GM21390 (cell line): ENCODE results near the gene ZNF879.
A peak's percentile ranks its signal among the peaks of the same experiment; 100 is the strongest.

Experiments
- ATAC-seq: cut with Tn5 transposase; IDR thresholded peaks from one replicate; pipeline ENCODE4 v1.9.1; 2021; ENCODE audit not compliant: unreplicated experiment

The ZNF879 gene

DNA sequence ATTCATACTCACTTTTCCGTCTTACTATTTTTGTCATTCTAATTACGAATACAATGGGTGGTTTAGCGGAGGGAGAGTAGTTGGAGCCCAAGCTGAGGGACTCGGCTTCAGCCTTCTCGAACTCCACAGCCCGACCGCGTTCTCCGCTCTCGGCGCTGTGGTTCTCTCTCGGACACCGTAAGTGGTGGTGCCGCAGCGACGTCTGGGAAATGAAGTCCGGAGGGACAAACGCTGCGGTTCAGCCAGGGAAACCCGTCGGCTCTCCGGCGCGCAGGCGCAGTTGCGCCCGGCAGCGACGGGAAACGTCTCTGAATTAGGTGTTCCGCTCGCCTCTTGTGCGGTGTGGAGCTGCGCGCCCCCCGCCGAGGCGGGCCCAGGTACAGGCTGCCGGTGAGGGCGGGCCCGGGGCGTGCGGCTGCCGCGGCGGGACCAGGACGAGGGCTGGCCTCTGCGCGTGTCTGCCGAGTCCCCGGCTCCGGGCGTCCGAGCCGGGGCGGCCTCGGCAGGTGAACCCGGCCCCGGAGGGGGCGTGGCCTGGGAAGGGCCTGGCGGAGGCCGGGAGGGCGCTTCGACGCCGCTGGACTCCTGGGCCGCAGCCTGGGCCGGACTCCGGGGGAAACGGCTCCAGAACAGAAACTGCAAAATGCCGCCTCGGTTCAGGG, at the start of gene ZNF879:
Gene ZNF879 (plus strand): TSS at position 277 of the 662 bp plus-strand sequence. CDS start 1,201 bp downstream, outside the sequence.
- peak; percentile 87 for ATAC-seq

DNA sequence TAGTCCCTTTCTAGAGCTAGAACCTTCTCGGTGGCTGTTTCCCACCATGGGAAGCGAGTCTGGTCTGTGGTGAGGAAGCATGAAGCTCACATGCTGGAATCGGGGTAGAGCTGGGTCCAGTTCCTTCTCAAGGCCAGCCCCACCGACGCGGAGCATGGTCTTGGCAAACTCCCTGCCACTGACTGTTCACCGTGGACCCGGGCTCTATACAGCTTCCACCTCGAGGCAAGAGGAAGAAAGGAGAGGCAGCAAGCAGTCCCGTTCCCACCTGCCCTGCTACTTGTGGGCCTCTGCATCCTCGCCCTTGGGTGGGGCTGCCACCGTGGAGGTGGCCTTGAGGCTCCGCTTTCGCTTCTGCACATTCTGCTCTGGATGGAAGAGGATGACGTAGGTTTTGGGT, 42.2 kb upstream of the ZNF879 start:
- no peak for ATAC-seq

DNA sequence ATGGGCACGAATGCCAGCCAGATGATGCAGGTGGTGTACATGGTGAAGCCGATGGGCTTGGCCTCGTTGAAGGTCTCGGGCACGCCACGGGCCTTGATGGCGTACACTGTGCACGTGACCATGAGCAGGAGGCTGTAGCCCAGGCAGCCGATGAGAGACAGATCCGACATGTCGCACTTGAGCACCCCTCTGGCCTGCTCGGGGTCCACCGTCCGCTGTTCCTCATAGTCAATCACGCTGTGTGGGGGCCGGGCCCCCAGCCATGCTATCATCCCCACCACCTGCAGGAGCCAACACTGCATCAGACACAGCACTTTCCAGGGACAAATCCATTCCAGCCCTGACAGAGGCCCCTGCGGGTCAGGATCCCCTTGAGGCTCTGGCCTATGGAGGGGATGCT, 40.7 kb upstream of the ZNF879 start:
- ATAC-seq: no peak

DNA sequence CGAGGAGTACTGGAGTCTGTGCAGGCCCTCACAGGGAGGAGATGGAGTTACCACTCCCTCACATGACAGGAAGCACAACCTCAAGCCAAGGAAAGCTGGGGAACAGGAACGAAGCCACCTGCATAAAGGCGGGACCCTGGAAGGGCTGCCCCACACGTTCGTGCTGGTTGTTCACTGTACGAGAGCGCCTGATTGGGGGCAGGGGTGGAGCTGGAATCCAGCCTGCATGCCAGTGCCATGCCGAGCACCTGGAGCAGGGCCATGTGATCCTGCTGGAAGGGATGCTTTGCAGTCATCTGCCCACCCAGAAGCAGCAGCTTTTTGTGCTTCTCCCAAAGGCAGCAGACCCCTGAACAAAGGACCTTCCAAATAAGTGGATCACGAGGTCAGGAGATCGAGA, 39.9 kb upstream of the ZNF879 start:
- ATAC-seq: no peak

DNA sequence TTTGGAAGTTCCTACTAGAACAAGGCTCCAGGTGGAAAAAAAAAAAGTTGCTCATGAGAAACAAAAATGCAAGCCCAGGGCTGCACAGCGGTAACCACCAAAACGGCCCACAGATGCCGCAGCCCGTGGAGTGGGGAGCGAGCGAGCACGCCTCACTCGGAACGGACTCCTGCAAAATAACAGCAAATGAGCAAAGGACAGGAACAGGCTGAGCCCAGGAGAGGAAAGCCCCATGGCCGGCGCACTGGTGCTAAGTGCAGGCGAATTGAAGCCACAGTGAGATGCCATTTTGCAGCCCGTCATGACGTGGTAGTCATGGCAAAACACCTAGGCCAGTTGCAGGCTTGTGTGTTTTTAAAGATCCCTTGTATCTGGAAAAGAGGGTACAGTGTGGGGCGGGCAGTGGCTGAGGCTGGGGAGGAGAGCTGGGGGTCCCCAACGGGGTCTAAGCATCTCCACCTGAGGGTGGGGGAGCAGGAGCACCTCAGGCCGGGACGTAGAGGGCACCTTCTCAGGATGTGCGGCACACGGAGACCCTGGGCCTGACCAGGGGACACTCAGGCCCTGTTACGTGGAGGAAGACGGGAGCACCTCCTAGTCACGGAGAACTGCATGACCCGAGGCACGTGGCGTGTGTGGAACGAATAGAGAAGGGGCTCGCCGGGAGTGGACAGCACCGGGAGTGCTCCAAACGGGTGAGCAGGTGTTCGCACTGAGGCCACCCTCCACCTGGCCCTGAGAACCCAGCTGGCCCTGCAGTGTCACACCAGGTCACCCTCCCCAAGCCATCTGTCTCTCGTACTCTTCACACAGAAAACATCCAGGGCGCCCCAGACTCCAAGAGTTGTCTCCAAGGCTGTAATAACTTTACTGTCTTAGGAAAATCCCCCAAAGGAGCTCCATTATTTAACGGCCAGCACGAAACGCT, 39.2 kb upstream of the ZNF879 start:
- ATAC-seq: no peak

DNA sequence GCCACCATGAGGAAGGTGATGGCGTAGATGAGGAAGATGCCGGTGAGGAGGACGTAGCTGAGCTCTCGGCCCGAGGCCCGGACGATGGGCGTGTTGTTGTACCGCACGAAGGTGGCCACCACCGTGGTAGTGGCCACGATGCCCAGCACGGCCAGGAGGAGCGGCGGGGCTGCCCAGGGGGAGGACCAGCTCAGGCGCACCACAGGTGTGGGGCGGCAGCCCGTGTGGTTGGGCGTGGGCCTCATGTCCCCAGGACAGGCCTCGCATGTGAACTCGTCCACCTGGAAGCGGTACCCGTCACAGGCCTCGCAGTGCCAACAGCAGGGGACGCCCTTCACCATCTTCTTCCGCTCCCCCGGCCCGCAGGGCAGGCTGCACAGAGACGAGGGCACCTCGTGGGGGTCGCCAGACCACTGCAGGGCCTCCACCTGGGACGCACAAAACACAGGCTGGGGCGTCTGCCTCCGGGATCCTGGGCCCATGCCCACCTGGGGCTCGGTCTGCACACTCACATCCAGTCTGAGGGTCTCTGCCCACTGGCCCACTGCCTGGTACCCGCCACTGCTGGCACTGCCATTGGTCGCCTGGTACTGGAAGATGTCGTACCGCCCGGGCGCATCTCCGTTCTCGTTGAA, 37.2 kb upstream of the ZNF879 start:
- no peak for ATAC-seq

DNA sequence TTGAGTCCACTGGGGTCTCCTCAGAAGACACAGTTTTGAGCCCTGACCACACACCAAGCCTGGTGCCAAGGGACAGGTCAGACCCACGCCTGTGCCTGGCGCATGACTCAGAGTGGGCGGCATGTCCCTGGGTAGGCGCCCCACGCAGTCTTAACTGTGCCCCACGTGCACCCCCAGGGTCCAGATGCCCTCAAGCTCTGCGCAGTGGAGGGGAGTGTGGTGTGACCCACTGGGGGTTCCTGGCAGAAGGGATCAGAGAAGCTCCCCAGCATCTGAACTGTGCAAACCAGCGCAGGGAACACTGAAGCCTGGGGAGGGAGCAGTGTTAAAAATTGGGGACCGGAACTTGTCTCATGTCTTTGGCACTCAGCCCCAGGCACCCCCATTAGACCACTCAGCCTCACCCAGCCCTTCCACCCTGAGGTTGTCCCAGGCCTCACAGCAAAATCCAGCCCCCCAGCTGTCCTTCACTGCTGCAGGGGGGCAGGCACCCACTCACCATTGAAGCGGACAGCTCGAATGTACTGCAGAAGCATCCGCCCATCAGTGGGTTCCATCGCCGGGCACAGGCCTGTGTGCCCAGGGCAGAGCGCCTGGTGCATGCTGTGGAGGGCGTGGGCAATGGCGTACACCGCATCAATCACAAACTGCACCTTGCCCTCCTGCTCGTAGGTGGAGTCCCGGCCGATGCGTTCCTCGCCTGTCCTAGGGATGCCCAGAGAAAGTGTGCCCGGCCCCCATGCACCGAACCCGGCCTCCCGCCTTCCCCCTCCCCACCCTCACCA, 35.0 kb upstream of the ZNF879 start:
- ATAC-seq: no peak

DNA sequence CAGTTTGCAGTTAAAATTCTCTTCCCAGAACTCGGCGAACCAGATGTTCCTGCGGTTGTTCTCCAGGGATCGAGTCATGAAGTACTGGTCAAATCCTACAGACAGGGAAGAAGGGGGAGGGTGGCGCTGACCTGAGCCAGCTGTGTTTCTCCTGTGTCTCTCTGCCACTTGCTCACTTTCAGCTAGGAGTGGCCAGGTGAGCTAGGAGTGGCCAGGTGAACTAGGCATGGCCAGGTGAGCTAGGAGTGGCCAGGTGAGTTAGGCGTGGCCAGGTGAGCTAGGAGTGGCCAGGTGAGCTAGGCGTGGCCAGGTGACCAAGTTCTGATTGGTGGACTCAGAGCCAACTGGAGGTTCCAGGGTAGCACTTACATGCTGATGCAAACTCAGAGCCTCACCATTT, 34.3 kb upstream of the ZNF879 start:
- no peak for ATAC-seq

DNA sequence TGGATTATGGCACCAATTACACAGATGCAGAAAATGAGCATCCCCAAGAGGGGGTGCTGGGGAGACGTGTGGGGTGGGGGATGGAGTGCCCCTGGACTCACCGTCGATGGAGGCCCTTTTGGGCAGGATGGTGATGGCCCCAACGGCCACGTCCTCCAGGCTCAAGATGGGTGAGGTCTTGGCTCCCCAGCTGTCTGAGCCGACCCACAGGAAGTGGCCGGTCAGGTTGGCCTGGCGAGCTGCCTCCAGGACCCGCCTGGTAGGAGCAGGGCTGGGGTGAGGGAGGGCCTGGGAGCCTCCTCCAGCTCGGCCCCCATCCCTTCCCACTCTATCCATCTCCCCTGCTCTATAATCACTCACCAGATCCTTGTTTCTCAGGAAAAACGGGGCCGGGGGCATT, 33.1 kb upstream of the ZNF879 start:
- ATAC-seq: no peak

DNA sequence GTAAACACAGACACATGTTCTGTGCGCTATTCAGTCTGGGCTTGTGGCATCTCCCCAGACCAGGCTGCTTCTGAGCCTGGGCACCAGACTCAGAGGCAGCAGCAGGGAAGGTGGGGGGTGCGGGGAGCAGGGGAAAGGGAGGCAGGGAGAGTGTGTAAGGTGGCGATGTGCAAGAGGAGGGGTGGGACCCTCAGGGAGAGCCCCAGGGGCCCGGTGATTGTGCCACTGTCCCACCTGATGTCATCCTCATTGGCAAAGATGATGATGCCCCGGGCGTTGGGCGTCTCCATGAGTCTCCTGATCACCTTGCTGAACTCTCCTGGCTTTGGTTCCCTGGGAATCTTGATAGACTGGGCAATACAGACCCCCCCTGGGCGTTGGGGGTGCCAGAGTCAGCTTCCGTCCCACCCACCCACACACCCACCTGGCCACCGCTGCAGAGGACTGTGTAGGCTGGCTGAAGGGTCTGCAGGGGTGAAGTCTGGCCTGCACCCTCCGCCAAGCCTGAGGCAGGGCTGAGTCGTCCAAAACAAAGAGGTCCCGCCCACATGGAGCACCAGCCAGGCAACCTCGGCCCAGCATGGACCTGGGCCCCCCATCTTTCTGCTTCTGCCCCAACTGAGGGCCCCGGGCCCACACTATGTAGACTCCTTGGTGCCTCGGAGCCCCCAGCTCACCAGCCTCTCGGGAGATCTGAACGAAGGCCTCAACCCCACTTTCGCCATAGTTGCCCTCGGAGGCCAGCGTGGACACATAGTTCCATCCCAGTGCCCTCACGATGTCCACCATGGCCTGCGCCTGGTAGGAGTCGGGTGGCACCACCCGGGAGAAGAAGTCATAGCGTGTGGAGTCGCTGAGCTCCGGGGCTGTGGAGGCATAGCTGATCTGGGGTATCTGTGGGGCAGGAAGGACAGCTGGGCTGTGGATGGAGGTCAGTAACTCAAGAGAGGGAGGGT, 32.1 kb upstream of the ZNF879 start:
- no peak for ATAC-seq

DNA sequence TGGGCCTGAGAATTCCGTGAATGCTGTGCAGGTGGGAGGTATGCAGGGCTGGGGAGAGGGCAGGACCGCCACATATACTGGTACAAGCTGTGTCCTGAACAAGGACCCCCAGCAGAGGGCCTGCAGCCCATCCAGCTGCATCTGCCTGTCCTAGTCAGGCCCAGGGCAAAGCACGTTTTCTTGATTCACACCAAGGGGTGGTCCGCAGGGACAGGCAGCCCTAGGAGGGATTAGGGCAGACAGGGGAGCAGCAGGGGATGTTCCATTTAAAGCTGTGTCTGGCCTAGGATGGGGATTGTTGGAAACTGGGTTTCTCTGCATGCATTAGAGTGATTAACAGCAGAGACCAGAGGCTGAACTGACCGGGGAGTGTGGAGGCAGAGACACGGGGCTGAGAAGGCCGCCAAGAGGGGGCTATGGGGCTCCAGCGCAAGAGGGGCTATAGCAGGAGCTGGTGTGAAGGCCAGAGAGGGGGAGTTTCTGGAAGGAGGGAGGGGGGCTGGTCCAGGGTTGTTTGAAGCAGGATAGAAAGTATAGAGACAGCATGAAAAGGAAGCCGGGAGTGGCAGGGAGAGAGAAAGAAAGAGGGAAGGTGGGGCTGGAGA, 31.2 kb upstream of the ZNF879 start:
- no peak for ATAC-seq

DNA sequence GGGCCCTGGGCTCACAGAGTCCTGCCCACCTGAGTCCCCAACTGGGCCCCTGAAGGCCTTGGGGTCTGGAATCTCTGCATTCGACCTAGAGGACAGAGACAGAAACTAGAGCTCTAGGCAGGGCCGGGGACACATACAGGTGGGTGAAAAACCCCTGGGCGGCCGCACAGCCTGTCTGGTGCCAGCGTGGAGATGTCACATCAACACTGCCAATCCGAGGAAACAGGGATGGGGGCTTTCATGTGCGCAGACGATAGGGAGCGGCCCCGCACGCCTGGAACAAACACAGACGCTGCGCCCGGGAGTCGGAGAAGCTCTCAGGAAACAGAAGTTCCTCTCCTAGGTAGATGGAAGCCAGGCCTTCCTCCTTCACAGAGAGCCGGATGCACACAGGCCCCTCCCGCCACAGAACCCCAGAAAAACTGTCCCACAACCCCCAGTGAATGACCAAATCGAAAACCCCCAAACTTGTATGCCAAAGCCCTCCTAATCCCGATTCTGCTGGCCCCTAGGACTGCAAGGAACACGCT, 30.3 kb upstream of the ZNF879 start:
- ATAC-seq: no peak

DNA sequence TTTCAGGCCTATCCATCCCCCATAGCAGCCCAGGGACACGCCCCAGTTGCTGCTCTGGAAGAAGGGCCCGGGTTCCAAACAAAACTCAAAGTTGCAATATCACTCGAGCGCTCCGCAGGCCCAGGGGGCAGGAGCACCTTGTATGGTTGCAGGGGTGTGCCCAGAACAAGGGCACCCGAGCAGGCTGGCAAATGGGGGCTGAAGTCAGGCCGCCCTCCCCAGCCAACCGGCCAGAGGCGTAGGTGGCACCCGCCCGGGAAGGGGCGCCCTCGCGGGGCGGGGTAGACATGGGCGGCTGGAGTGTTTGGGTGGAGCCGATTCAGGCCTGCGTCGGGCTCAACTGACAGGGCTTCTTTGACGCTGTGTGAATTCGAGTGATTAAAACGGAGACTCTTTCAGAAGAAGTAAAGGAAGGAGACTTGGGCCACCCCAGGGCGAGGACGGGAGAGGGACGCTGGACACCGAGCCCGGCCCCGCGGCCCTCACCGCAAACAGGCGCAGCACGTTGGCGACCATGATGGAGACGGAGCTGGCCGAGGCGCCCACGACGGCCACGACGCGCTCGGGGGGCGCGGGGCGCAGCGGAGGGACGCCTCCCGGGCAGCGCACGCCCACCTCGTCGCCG, 29.5 kb upstream of the ZNF879 start:
- ATAC-seq: no peak

DNA sequence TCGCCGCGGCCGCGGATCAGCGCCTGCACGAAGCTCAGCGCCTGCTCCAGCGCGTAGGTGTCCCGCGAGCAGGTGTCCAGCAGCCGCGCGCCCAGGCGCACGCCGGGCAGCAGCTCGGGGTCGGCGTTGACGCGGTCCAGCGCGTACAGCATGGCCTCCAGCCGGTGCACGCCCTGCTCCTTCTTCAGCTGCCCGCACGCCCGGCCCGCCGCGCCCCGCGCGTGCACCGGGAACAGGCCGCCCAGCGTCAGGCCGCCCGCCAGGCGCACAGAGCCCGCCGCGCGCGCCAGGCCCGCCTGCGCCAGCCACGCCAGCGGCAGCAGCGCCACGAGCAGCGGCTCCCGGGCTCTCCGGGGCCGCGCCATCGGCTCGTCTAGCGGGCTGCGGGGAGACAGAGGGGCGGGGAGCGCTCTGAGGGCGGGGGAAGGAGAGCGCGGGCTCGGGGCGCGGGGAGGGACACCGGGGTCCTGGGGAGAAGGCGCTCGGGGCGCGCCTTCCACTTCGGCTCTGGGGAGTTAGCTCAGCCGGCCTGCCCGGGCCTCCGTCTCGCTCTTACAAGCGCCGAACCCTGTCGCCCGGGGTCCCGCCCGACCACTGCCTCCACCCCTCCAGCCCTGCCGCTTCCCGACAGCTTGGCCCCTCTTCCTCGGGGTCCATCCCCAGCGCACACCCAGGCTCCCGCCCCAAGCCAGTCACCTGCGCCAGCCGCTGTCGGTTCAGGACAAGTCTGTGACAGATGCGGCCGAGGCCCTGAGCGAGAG, 28.8 kb upstream of the ZNF879 start, which contains the start of gene GRM6:
Gene GRM6 (minus strand): TSS at position 741 of the 761 bp plus-strand sequence. CDS start 376 bp downstream, at position 365.
- ATAC-seq: no peak

DNA sequence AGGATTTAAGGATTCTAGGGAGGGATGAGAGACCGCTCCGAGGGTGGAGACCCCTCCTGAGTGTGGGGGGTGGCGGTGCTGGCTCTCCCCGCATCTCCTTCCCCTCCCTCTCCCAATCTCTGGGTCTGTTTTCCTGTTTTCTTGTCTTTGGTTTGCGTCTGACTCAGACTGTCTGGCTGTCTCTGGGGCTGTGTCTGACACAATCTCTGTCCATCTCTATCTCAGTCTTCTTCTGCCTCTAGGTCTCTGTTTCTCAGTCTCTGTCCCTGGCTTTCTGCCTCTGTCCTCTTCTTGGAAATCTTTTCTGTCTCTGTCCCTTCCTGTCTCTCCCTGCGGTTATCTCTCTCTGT, 28.3 kb upstream of the ZNF879 start:
- no peak for ATAC-seq

DNA sequence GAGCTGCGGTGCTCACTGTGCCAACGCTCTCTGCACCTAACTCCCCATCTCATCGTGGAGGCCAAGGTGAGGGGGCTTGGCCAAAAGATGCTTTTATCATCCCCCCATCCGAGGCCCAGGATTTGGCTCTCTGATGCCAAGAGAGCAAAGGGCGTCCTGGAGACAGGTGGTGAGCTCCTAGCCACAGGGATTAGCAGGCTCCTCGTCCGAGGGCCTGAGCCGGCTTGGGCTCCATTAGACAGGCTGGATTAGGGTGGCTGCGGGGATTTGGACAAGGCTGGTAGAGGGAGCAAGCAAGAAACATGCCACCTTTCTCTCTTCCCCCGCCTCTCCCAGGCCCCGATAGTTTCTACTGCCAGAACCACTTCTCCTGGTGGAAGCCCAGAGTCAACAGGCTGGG, 27.4 kb upstream of the ZNF879 start:
- no peak for ATAC-seq

DNA sequence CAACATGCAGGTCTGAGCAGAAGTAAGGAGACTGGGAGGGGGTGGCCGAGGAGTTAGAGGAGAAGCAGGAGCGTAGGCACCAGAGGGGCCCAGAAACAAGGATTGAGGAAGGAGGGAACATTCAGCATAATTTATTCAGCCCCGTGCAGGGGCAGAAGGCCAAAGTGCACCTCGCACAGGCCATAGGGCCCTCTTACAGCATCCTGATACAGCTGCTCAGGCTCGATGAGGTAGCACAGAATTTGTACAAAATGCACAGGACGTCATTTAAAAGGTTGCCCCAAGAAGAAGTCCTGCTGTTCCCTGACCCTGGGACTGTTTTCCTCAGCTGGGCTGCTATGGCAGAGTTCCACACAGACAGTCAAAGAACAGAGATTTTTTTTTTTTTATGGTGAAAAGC, 26.4 kb upstream of the ZNF879 start:
- no peak for ATAC-seq

DNA sequence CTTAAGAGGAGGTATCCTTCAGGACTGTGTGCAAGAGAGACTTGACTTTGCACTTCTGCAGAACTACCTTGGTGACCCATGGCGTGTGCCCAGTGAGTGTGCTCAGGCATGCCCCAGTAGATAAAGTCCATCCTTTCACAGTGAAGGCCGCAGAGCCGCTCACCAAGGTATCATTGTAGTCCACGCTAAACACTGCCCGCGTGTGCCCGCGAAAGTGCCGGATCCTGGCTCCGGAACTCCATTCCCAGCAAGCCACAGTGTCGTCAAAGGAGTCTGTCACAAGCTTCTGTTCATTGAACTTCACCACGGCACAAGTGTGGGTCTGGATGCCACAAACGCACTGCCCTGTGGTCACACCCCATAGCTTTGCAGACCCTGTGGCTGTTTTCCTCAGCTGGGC, 25.2 kb upstream of the ZNF879 start:
- ATAC-seq: no peak
